ENCODE data around the gene CACNA1B.

CACNA1B gene

DNA sequence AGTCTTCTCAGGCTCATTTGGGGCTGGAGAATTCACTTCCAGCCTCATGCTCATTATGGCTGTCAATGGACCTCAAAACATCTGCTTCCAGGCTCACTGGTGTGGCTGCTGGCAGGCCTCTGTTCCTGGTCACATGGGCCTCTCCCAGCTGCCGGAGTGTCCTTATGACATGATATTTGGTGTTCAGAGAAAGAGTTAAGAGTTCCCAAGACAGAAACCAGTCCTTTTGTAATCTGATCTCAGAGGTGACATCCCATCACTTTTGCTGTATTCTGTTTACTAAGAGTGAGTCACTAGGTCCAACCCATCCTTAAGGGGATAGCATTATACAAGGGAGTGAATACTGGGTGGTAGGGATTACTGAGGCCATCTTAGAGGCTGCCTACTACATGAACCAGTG lies 104.6 kb downstream of the CACNA1B start:
- no CpG with 5 or more reads among the region's 1 CpG for WGBS, 2 donors (ENCODE audit: extremely low coverage in 2 of 2, insufficient read length in 2 of 2, insufficient replicate concordance in 1 of 2)
- DNase-seq (ENCODE audit: low spot score), result no peak
- Histone ChIP-seq H3K27ac (replicated peaks; ENCODE audit: low read length) (no peak overlapping the region), H2BK15ac (ENCODE audit: low read length) (no peak overlapping the region), H3K27me3 (ENCODE audit: control insufficient read depth in 3 of 3, insufficient read depth in 3 of 3, low read depth in 1 of 3, low read length in 3 of 3) (no peaks in the 10 kb centered on the region), H3K14ac (ENCODE audit: low read length) (no peak overlapping the region), H3K23ac (ENCODE audit: low read depth, low read length, poor library complexity) (no peak overlapping the region), H3K4me2 (ENCODE audit: insufficient read depth, low read length, poor library complexity, severe bottlenecking) (no peak overlapping the region), H3K9ac (ENCODE audit: low read depth, low read length, poor library complexity) (no peak overlapping the region), H3K4me1 (ENCODE audit: control insufficient read depth in 2 of 2, insufficient read depth in 1 of 2, low read depth in 1 of 2, low read length in 2 of 2) (no peaks in the 10 kb centered on the region), H4K8ac (ENCODE audit: low read depth, low read length) (no peak overlapping the region), H2BK120ac (ENCODE audit: low read depth, low read length) (no peak overlapping the region), H2BK5ac (ENCODE audit: low read length) (no peak overlapping the region), H3K4ac (ENCODE audit: low read length) (no peak overlapping the region), H3K4me3 (ENCODE audit: low read length in 2 of 2) (no peak overlapping the region), H3K79me1 (ENCODE audit: low read depth, low read length) (no peaks in the 10 kb centered on the region), H3K18ac (ENCODE audit: low read length) (no peak overlapping the region), H2AK5ac (ENCODE audit: low read depth, low read length) (no peak overlapping the region), H2AFZ (ENCODE audit: low read length) (no peak overlapping the region), H4K91ac (ENCODE audit: low read depth, low read length, poor library complexity) (no peak overlapping the region), H2BK12ac (ENCODE audit: low read length) (no peak overlapping the region), H3K36me3 (replicated peaks in 1 of 2; ENCODE audit: control insufficient read depth in 2 of 2, insufficient read depth in 2 of 2, low read length in 2 of 2) (no peaks in the 10 kb centered on the region), H3K9me3 (replicated peaks in 1 of 2; ENCODE audit: control insufficient read depth in 2 of 2, insufficient read depth in 1 of 2, low read depth in 1 of 2, low read length in 2 of 2) (peaks cover 0 to 19% of the 10 kb centered on the region in 2 donors)

DNA sequence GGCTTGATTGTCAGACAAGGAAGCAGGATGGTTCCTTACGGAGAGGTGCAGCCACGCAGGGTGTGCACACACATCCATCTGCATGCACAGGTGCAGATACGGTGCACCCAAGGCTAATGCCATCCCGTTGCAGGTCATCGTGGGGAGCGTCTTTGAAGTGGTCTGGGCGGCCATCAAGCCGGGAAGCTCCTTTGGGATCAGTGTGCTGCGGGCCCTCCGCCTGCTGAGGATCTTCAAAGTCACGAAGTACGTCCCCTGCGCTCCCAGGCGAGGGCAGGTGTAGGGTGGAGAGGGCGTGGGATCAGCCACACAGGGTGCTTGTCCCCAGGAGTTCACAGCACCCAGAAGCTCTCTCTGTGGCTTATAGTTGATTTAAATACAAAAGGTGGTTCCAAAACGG lies 106.4 kb downstream of the CACNA1B start:
- peaks cover 0 to 29% of the 10 kb centered on the region in 2 donors for H3K9me3 ChIP-seq (replicated peaks in 1 of 2; ENCODE audit: control insufficient read depth in 2 of 2, insufficient read depth in 1 of 2, low read depth in 1 of 2, low read length in 2 of 2)
- H2BK15ac ChIP-seq (ENCODE audit: low read length), result no peak overlapping the region
- no peak overlapping the region for H4K8ac ChIP-seq (ENCODE audit: low read depth, low read length)
- H3K79me1 ChIP-seq (ENCODE audit: low read depth, low read length), result no peaks in the 10 kb centered on the region
- H3K18ac ChIP-seq (ENCODE audit: low read length), result no peak overlapping the region
- H3K23ac ChIP-seq (ENCODE audit: low read depth, low read length, poor library complexity), result no peak overlapping the region
- H3K9ac ChIP-seq (ENCODE audit: low read depth, low read length, poor library complexity), result no peak overlapping the region
- DNase-seq (ENCODE audit: low spot score), result no peak
- no peaks in the 10 kb centered on the region for H3K27me3 ChIP-seq (ENCODE audit: control insufficient read depth in 3 of 3, insufficient read depth in 3 of 3, low read depth in 1 of 3, low read length in 3 of 3)
- H3K14ac ChIP-seq (ENCODE audit: low read length), result no peak overlapping the region
- H3K4ac ChIP-seq (ENCODE audit: low read length), result no peak overlapping the region
- H3K36me3 ChIP-seq (replicated peaks in 1 of 2; ENCODE audit: control insufficient read depth in 2 of 2, insufficient read depth in 2 of 2, low read length in 2 of 2), result no peaks in the 10 kb centered on the region
- H2AK5ac ChIP-seq (ENCODE audit: low read depth, low read length), result no peak overlapping the region
- WGBS, 2 donors (ENCODE audit: extremely low coverage in 2 of 2, insufficient read length in 2 of 2, insufficient replicate concordance in 1 of 2), result no CpG with 5 or more reads among the region's 16 CpGs
- H3K27ac ChIP-seq (replicated peaks; ENCODE audit: low read length), result no peak overlapping the region
- no peak overlapping the region for H2AFZ ChIP-seq (ENCODE audit: low read length)
- H4K91ac ChIP-seq (ENCODE audit: low read depth, low read length, poor library complexity), result no peak overlapping the region
- H2BK5ac ChIP-seq (ENCODE audit: low read length), result no peak overlapping the region
- no peak overlapping the region for H3K4me2 ChIP-seq (ENCODE audit: insufficient read depth, low read length, poor library complexity, severe bottlenecking)
- H2BK12ac ChIP-seq (ENCODE audit: low read length), result no peak overlapping the region
- no peak overlapping the region for H3K4me3 ChIP-seq (ENCODE audit: low read length in 2 of 2)
- H2BK120ac ChIP-seq (ENCODE audit: low read depth, low read length), result no peak overlapping the region
- no peaks in the 10 kb centered on the region for H3K4me1 ChIP-seq (ENCODE audit: control insufficient read depth in 2 of 2, insufficient read depth in 1 of 2, low read depth in 1 of 2, low read length in 2 of 2)

DNA sequence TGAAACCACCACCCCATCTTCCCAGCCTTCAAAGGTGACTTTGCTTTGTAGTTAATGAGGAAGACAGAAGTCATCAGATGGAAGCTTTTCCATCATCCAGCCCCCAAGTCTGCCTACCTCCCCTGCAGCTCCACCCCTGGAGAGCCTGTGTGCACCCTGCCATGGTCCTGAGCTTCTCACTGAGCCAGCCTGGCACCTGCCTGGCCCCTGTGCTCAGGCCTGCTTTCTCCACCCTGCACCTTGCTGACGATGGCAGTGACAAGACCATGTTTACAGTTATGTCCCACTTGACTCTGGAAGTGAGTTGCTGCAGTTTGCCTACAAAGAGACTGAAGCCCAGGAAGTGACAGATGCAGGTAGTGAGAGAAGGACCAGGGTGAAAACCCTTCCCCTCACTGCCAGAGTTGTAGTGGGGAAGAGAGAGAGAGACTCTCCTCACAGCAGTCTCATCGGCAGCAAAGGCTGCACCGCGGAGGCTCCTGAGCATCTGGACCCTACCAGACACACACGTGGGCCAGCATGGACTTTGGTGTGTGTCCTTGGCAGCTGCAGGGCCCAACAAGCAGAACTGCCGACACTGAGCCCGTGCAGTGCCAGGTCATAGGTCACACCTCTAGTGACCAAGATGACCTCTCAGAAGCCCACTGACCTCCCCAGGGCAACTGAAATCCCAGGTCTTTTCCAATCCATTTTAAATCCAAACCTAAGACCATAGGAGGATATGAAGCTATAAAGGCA lies 107.1 kb downstream of the CACNA1B start:
- no peak for DNase-seq (ENCODE audit: low spot score)
- Histone ChIP-seq H3K36me3 (replicated peaks in 1 of 2; ENCODE audit: control insufficient read depth in 2 of 2, insufficient read depth in 2 of 2, low read length in 2 of 2) (no peaks in the 10 kb centered on the region), H3K4ac (ENCODE audit: low read length) (no peak overlapping the region), H3K27me3 (ENCODE audit: control insufficient read depth in 3 of 3, insufficient read depth in 3 of 3, low read depth in 1 of 3, low read length in 3 of 3) (no peaks in the 10 kb centered on the region), H3K27ac (replicated peaks; ENCODE audit: low read length) (no peak overlapping the region), H2BK15ac (ENCODE audit: low read length) (no peak overlapping the region), H3K9ac (ENCODE audit: low read depth, low read length, poor library complexity) (no peak overlapping the region), H2BK12ac (ENCODE audit: low read length) (no peak overlapping the region), H2BK120ac (ENCODE audit: low read depth, low read length) (no peak overlapping the region), H3K79me1 (ENCODE audit: low read depth, low read length) (no peaks in the 10 kb centered on the region), H3K23ac (ENCODE audit: low read depth, low read length, poor library complexity) (no peak overlapping the region), H2AK5ac (ENCODE audit: low read depth, low read length) (no peak overlapping the region), H3K4me1 (ENCODE audit: control insufficient read depth in 2 of 2, insufficient read depth in 1 of 2, low read depth in 1 of 2, low read length in 2 of 2) (no peaks in the 10 kb centered on the region), H3K9me3 (replicated peaks in 1 of 2; ENCODE audit: control insufficient read depth in 2 of 2, insufficient read depth in 1 of 2, low read depth in 1 of 2, low read length in 2 of 2) (peaks cover 0 to 33% of the 10 kb centered on the region in 2 donors), H4K8ac (ENCODE audit: low read depth, low read length) (no peak overlapping the region), H2BK5ac (ENCODE audit: low read length) (no peak overlapping the region), H4K91ac (ENCODE audit: low read depth, low read length, poor library complexity) (no peak overlapping the region), H3K18ac (ENCODE audit: low read length) (no peak overlapping the region), H3K14ac (ENCODE audit: low read length) (no peak overlapping the region), H3K4me3 (ENCODE audit: low read length in 2 of 2) (no peak overlapping the region), H3K4me2 (ENCODE audit: insufficient read depth, low read length, poor library complexity, severe bottlenecking) (no peak overlapping the region), H2AFZ (ENCODE audit: low read length) (no peak overlapping the region)
- WGBS, 2 donors (ENCODE audit: extremely low coverage in 2 of 2, insufficient read length in 2 of 2, insufficient replicate concordance in 1 of 2), result no CpG with 5 or more reads among the region's 7 CpGs

DNA sequence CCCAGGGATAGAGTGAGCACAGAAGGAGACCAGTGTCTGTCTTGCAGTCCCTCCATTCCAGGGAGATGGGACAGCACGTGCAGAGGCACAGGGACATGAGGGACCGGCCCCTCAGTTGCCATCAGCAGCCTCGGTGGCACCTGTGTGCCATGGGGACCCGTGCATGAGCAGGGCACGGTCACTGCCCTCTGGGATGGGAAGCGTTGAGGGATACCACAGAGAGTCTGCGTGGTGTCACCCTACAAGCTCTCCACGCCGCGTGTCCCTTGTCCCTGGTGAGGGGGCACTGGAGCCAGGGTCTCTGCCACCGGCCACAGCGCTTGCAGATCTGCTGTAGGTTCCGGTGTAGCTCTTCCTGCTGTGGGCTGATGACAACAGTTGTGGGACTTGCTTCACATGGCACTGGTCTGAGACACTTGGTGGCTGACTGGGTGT lies 108.1 kb downstream of the CACNA1B start:
- no peak overlapping the region for H3K27ac ChIP-seq (replicated peaks; ENCODE audit: low read length)
- DNase-seq (ENCODE audit: low spot score), result no peak

More for the DNA sequence above, 108.1 kb downstream of the CACNA1B start:
- no peak overlapping the region for H3K23ac ChIP-seq (ENCODE audit: low read depth, low read length, poor library complexity)
- peak overlapping the region; percentile 9 for H3K9ac ChIP-seq (ENCODE audit: low read depth, low read length, poor library complexity)
- no peak overlapping the region for H3K18ac ChIP-seq (ENCODE audit: low read length)
- H2BK120ac ChIP-seq (ENCODE audit: low read depth, low read length), result no peak overlapping the region
- no peak overlapping the region for H2BK15ac ChIP-seq (ENCODE audit: low read length)
- H3K27me3 ChIP-seq (ENCODE audit: control insufficient read depth in 3 of 3, insufficient read depth in 3 of 3, low read depth in 1 of 3, low read length in 3 of 3), result no peaks in the 10 kb centered on the region
- H3K36me3 ChIP-seq (replicated peaks in 1 of 2; ENCODE audit: control insufficient read depth in 2 of 2, insufficient read depth in 2 of 2, low read length in 2 of 2), result no peaks in the 10 kb centered on the region
- peak overlapping the region in 1 of 2 donors; percentile 12 for H3K4me3 ChIP-seq (ENCODE audit: low read length in 2 of 2)
- no peak overlapping the region for H2AFZ ChIP-seq (ENCODE audit: low read length)
- no CpG with 5 or more reads among the region's 13 CpGs for WGBS, 2 donors (ENCODE audit: extremely low coverage in 2 of 2, insufficient read length in 2 of 2, insufficient replicate concordance in 1 of 2)
- no peaks in the 10 kb centered on the region for H3K4me1 ChIP-seq (ENCODE audit: control insufficient read depth in 2 of 2, insufficient read depth in 1 of 2, low read depth in 1 of 2, low read length in 2 of 2)
- H3K79me1 ChIP-seq (ENCODE audit: low read depth, low read length), result no peaks in the 10 kb centered on the region
- H2AK5ac ChIP-seq (ENCODE audit: low read depth, low read length), result peak overlapping the region; percentile 14
- no peak overlapping the region for H3K4ac ChIP-seq (ENCODE audit: low read length)
- H2BK12ac ChIP-seq (ENCODE audit: low read length), result no peak overlapping the region
- H2BK5ac ChIP-seq (ENCODE audit: low read length), result no peak overlapping the region
- H4K8ac ChIP-seq (ENCODE audit: low read depth, low read length), result no peak overlapping the region
- no peak overlapping the region for H4K91ac ChIP-seq (ENCODE audit: low read depth, low read length, poor library complexity)
- H3K4me2 ChIP-seq (ENCODE audit: insufficient read depth, low read length, poor library complexity, severe bottlenecking), result no peak overlapping the region
- H3K9me3 ChIP-seq (replicated peaks in 1 of 2; ENCODE audit: control insufficient read depth in 2 of 2, insufficient read depth in 1 of 2, low read depth in 1 of 2, low read length in 2 of 2), result peaks cover 0 to 32% of the 10 kb centered on the region in 2 donors
- peak overlapping the region; percentile 39 for H3K14ac ChIP-seq (ENCODE audit: low read length)
